Activated CD4-positive, alpha-beta T cell treated with anti-CD3 and anti-CD28 coated beads, Interleukin-2, Interleukin-4, amounts not matched to agents 100 ng/mL and 50 ng/mL, durations not matched to agents 16 hours and 8 hours (primary cell): Measurements from ENCODE around the gene PSMF1.

Experiments used
- DNase-seq: peaks from one replicate; pipeline ENCODE4 v3.0.0-alpha.2; 2020; ENCODE audit warnings: low spot score

PSMF1 gene

GRCh38 chr20:1190847-1191246 is 72.4 kb downstream of the PSMF1 start:
- no peak for DNase-seq

GRCh38 chr20:1191299-1191698 is 72.9 kb downstream of the PSMF1 start:
- no peak for DNase-seq

GRCh38 chr20:1195226-1195625 is 76.8 kb downstream of the PSMF1 start:
- DNase-seq = no peak

GRCh38 chr20:1196634-1197033 is 78.2 kb downstream of the PSMF1 start:
- no peak for DNase-seq

GRCh38 chr20:1197801-1198200 is 79.4 kb downstream of the PSMF1 start:
- no peak for DNase-seq

- no peak for DNase-seq
Observed at GRCh38 chr20:1198751-1199150, 80.3 kb downstream of the PSMF1 start.

- DNase-seq = no peak
Observed at GRCh38 chr20:1199212-1199873, 80.9 kb downstream of the PSMF1 start.

- no peak for DNase-seq
Observed at GRCh38 chr20:1199964-1200363, 81.6 kb downstream of the PSMF1 start.

- no peak for DNase-seq
Observed at GRCh38 chr20:1202762-1203504, 84.5 kb downstream of the PSMF1 start, which contains the start of gene C20orf202. Gene C20orf202 (plus strand): TSS chr20:1203454. CDS start chr20:1203586, 132 bp downstream.

GRCh38 chr20:1203630-1204029 is 85.2 kb downstream of the PSMF1 start:
- no peak for DNase-seq

GRCh38 chr20:1204113-1204512 is 85.7 kb downstream of the PSMF1 start:
- no peak for DNase-seq

GRCh38 chr20:1204576-1204975 is 86.2 kb downstream of the PSMF1 start:
- DNase-seq = no peak

GRCh38 chr20:1205802-1206201 is 87.4 kb downstream of the PSMF1 start:
- no peak for DNase-seq

GRCh38 chr20:1206366-1207148 is 88.2 kb downstream of the PSMF1 start:
- DNase-seq = no peak

GRCh38 chr20:1207293-1207878 is 89.0 kb downstream of the PSMF1 start:
- no peak for DNase-seq

GRCh38 chr20:1209447-1210387 is 91.3 kb downstream of the PSMF1 start:
- DNase-seq = no peak

- DNase-seq = no peak
Observed at GRCh38 chr20:1210501-1210900, 92.1 kb downstream of the PSMF1 start.

GRCh38 chr20:1212023-1212422 is 93.6 kb downstream of the PSMF1 start:
- DNase-seq = no peak

GRCh38 chr20:1212607-1213396 is 94.4 kb downstream of the PSMF1 start:
- DNase-seq = peak; percentile 79

GRCh38 chr20:1214838-1215261 is 96.4 kb downstream of the PSMF1 start:
- DNase-seq = no peak
